Left forelimb (tissue), 1 donor: ENCODE measurements around the gene GRHL3.
"Not testable (repeated sequence)": the region's sequence is repeated elsewhere in the genome, so short reads cannot be mapped to it uniquely, and the experiment has no call there.

Experiments used
- DNase-seq: peaks from one replicate; pipeline ENCODE4 v3.0.0-alpha.2; 2018; ENCODE audit warnings: low spot score

Gene GRHL3

DNA sequence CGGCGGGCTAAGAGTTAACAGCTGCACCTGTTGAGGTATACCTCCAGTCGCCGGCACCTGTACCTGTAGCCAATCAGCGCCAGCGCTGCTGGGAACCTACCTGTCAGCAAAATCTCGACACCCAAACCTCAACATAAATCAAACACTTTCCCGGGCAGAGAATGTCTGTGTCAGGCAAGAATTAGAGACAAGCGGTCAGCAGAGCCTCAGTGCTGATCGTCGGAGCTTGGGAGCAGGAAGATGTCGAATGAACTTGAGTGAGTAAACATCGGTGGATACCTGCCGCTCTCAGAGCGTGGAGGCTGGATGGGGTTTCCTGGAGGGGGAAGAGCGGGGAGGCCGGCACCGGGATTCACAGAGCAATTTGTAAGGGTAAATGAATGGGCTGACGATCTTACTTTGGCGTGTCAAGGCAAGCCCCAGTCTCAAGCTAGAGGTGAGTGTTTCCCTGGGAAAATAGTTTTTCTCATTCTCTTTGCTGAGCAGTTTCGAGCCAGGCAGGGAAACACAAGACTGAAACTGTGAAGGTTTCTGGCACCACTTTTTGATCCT is at the start of gene GRHL3:
Gene GRHL3, plus strand, starts transcription at position 46 of the 552 bp plus-strand sequence. Its CDS starts 195 bp downstream, at position 241.
- no peak for DNase-seq

DNA sequence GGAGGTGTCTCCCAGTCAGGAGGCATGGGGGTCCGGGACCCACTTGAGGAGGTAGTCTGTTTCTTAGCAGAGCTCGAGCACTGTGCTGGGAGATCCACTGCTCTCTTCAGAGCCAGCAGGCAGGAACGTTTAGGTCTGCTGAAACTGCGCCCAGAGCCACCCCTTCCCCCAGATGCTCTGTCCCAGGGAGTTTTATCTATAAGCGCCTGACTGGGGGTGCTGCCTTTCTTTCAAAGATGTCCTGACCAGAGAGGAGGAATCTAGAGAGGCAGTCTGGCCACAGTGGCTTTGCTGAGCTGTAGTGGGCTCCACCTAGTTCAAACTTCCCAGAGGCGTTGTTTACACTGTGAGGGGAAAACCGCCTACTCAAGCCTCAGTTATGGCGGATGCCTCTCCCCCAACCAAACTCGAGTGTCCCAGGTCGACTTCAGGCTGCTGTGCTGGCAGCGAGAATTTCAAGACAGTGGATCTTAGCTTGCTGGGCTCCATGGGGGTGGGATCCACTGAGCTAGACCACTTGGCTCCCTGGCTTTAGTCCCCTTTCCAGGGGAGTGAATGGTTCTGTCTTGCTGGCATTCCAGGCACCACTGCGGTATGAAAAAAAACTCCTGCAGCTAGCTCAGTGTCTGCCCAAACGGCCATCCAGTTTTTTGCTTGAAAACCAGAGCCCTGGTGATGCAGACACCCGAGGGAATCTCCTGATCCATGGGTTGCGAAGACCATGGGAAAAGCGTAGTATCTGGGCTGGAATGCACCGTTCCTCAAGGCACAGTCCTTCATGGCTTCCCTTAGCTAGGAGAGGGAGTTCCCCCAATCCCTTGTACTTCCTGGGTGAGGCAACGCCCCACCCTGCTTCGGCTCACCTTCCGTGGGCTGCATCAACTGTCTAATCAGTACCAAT is 44.7 kb upstream of the GRHL3 start:
- not testable (repeated sequence) for DNase-seq

DNA sequence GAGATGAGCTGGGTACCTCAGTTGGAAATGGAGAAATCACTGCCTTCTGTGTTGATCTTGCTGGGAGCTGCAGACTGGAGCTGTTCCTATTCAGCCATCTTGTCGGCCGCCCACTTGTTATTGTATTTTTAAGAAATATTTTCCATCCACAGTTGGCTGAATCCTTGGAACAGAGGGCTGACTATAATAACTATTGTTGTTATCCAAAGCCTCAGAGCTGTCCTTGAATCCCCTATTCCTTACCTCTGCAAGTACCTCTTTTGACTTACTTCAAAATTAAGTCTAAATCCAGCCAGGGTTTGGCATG is 44.1 kb upstream of the GRHL3 start:
- no peak for DNase-seq

DNA sequence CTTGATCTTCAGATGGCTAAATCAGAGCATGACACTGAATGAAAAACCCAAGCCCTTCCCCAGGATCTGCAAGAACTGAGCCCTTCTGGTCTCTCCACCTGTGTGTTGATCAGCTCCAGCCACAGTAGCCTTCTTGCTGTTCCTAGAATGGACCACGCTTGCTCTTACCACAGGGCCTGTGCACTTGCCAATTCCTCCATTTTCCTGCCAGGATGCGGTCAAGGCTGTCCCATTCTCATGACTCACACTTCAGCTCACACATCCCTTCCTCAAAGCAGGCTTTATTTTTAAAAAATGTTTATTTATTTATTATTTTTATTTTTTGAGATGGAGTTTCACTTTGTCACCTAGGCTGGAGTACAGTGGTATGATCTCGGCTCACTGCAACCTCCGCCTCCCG is 43.6 kb upstream of the GRHL3 start:
- DNase-seq: no peak

DNA sequence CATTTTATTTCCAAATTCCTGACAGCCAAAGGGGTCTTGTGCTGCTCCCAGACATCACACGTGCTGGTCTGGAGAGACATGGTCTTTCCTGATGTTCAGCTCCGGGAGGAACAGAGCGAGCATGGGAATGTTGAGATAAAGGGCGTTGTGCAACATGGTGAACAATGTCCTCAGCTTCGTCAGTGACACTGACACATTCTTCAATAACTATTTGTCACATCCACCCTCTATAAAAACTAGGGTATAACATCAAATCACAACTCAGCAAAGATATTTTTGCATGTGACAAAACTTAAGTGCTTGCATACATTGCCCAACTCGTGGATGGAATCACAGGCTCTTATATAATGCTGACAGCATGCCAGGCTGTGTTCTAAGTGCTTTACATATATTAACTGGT is 42.4 kb upstream of the GRHL3 start:
- no peak for DNase-seq

DNA sequence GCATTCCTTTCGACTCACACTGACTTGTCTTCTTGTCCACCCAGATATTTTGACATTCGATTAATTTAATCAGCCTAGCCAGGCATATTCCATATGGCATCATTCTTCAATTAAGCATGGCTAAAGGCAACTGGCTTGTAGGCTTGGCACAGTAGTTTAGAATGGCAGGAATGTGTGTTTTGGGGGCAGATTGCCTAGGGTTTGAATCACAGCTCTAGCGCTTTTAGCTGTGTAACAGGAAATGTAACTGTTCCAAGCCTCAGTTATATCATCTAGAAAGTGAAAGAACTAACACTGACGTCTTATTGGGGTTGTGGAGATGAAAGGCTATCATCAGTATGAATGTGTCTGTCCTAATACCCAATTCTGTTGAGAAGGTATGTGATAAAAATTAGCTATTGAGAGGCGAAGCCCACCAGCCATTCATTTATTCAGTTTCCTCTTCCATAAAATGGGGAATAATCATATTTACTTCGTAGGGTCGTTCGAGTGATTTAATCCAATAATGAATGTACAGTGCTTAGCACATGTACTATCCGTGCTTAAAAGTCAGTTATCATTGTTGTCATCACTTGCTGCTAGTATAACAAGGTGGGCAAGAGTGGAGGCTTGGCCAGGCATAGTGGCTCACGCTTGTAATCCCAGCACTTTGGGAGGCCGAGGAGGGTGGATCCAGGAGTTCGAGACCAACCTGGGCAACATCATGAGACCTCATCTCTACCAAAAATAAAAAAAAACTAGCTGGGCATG is 41.6 kb upstream of the GRHL3 start:
- DNase-seq: no peak

DNA sequence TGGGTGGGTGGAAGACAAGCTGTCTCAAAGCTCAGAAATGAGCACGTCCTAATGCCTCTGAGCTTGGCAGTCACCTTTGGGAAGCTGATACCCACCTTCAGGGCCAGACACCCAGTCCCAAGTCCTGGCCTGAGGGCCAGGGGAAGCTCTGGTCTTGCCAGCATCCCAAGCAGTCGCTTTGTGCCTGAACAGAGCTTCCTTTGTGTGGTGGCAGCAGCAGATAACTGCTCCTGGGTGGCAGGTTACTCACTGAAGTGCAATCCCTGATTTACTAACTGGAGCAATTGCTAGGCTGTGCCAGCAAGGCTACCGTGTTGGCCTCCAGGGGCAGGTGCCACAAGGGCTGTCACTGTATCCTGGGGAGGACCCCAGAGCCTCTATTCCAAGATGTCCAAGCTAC is 40.4 kb upstream of the GRHL3 start:
- DNase-seq: no peak

DNA sequence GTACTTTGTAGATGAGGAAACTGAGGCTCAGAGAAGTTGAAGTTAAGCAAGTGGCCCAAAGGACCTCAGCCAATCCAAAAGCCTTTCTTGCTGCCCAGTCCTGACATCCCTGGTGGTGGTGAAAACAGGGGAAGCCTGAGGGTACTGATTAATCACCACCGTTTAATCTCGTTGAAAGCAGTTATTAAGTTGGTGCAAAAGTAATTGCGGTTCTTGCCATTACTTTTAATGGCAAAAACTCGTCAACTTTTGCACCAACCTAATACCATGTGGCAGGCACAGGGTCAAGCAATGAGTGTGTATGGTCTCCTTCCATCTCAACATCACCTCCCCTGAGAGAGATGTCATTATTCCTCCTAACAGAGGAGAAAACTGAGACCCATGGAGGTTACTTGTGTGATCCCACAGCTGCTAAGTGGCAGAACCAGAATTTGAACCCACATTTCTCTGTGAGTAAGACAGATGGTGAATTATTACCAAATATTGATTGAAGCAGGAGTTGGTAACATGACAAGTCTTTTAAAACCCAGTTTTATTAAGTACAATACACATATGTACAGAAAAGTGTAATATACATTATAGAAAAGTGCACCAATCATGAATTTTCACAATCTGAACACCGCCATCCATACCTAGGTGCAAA is 39.4 kb upstream of the GRHL3 start:
- no peak for DNase-seq

DNA sequence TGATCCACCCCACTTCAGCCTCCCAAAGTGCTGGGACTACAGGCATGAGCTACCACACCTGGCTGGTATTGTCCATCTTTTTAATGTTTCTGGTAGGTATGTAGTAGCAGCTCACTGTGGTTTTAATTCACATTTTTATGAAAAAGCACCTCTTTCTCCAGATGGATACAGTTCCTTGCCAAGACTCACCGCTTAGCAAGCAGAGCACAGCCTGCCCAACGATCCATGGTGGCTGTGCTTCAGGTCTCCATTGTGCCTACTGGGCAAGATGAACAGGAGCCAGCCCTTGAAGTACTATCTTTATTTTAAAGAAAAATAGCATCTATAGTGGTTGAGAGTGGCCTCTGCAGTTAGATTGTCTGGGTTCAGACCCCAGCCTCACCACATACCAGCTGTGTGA is 37.6 kb upstream of the GRHL3 start:
- DNase-seq: no peak

DNA sequence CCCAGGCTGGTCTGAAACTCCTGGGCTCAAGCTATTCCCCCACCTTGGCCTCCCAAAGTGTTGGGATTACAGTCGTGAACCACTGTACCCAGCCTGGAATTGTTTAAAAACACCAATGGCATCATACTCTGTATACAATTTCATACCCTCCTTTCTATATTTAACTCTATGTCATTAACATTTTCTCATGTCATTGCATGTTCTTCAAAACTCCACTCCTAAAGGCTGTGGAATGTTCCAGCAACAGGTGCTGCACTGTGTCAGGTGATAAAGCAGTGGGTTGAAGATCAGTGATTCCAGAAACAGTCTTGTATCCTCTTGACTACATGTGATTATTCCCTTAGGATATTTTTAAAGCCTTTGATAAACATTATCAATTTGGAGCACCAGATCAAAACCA is 36.7 kb upstream of the GRHL3 start:
- DNase-seq: no peak

DNA sequence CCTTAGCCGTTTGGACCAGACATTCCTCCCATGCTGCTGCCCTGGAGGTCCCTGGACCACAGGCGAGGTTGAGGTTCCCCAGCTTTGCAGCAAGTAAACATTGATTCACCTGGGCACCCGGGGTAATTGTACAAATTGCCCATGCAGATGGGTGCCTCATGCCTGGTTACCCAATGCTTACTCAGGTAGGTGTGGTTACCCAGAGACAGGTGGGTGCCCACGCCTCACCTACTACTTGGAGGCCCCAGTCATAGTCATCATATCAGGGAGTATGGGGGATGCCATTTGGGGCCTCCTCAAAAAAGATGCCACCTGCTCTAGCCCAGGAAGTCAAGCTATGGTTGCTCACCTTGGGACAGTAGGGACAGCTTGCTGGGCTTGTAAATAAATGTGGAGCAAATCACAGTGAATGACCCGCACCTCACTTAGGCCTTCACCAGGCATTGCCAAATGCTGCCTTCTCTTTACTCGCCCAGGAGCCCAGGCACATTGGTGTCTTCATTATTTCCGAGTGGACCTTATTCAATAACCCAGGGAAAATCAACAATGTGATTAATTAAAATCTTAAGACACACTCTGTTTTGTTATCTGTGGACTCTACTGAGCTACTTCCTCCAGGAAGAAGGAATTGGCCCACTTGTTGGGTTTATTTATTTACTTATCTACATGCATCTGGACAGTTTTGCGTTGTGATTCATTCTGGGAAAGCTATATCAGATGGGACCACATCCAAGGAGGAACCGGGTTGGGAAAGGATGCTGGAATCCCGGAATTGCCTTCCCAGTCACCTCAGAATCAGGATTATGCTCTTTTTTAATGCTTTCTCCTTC is 35.6 kb upstream of the GRHL3 start:
- no peak for DNase-seq

DNA sequence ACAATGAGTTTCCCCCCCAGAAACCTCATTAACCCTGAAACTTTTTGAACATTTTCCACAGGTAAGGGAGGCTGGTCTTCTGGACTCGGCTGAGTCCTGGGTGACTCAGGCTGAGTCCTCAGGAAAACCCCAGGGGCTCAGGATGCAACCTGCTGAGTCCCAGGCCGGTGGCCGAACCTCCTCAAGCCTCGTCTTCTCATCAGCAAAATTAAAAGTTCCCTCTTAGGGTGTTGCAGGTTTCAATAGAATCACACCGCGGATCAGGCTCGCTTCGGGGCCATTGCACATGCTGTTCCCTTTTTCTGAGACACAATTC is 35.0 kb upstream of the GRHL3 start:
- no peak for DNase-seq

DNA sequence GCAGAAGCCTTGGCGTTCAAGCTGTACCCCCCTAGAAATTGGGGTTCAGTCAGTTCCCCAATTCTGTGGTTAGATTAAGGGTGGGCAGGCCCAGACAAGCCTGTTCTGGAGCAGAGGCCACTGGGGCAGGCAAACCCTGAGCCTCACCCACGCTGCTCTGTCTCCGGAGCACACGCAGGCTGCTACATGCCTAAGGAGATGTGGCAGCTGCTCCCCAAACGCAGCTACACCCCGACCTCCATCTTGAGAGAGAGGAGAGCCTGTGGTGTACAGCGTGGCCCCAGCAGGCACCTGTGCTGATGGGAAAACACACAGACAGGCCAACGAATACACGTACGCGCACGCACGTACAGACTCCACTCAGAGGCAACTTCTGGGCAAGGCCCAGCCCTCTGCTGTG is 33.9 kb upstream of the GRHL3 start:
- no peak for DNase-seq

DNA sequence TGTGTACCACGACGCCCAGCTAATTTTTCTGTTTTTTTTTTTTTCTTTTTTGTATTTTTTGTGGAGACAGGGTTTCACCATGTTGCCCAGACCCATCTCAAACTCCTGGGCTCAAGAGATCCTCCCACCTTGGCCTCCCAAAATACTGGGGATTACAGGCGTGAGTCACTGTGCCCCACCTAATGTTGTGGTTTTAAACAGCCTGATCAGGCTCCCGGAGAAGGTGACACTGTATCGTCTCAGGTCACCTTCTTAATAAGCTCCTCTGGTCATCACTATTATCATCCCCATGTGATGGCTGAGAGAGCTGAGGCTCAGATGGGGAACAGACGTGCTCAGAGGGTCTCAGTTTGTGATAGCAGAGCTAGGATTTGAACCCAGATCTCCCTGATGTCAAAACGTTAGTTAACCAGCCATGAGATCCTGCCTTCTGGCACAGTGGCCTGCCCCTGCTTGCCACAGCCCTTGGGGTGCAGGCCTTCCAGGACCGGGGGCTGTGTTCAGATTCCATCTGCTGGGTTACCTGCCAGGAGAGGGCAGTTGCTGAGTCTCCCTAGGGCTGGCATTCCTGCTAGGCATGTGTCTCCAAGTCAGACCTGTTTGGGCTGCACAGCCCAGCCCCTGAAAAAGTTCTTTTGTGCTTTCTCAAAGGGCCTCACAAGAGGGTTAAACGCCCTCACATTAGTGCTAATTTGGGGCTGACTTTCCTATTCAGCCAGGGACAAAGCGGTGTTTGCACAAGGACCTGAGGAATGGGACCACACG is 32.7 kb upstream of the GRHL3 start:
- DNase-seq: no peak

DNA sequence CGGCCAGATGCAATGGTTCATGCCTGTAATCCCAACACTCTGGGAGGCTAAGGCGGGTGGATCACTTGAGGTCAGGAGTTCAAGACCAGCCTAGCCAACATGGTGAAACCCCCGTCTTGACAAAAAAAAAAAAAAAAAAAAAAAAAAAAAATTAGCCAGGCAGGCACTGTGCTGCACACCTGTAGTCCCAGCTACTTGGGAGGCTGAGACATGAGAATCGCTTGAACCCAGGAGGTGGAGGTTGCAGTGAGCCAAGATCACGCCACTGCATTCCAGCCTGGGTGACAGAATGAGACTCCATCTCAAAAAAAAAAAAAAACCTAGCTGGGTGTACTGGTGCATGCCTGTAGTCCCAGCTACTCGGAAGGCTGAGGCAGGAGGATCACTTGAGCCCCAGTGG is 31.4 kb upstream of the GRHL3 start:
- DNase-seq: not testable (repeated sequence)

DNA sequence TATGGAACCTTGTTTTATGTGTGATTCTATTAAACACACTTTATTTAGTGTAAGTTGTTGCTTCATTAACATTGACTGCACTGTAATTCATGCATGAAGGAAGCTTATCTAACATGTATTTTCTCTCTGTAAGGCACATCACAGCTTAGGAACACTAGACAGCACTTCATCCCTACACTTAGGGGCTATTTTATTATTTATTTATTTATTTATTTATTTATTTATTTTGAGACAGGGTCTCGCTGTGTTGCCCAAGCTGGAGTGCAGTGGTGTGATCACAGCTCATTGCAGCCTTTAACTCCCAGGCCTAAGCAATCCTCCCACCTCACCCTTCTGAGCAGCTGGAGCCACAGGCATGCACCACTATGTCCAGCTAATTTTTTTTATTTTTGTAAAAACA is 30.7 kb upstream of the GRHL3 start:
- no peak for DNase-seq

DNA sequence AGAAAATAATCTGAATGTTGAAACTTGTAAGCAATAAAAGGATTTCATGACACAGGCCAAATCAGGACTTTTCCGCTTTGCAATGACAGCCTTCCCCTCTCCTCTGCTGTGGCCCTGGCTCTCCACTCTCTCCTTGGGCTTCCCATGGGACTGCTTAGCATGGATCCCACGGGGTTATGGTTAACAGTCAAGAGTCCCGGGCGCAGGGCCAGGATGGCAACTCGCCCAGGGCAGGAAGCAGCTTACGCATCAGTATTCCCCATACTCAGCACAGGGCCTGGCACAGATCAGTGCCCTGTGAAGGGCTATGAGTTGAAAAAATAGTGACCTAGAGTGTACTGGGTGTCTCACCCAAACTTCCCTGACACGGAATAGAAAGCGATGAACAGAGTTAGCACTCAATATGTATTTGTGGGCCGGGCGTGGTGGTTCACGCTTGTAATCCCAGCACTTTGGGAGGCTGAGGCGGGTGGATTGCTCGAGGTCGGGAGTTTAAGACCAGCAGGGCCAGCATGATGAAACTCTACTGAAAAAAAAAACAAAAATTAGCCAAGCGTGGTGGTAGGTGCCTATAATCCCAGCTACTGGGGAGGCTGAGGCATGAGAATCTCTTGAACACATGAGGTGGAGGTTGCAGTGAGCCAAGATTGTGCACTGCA is 29.1 kb upstream of the GRHL3 start:
- DNase-seq: no peak

DNA sequence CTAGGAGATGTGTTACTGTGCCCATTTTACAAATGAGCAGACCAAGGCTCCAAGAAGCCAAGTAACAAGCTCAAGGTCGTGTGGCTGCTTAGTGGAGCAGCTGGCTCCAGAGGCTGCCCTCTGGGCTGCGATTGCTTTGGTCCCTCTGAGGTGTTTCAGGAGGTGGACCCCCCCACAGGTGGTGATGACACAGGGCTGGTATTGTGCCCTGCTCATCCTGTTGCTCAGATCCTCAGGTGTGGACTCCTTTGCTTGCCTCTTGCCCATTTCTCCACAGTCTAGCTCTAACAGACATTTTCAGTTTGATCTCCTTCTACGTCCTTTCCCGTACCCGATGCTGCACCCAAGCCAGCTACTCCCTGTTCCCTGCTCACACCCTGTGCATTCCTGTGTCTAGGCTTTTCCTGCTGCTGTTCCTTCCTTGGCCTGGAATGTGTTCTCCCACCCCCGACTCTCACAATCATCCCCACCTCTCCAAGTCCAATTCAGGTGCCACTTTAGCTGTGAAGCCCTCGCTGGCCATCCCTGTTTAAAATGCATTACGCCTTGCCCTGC is 28.1 kb upstream of the GRHL3 start:
- no peak for DNase-seq

DNA sequence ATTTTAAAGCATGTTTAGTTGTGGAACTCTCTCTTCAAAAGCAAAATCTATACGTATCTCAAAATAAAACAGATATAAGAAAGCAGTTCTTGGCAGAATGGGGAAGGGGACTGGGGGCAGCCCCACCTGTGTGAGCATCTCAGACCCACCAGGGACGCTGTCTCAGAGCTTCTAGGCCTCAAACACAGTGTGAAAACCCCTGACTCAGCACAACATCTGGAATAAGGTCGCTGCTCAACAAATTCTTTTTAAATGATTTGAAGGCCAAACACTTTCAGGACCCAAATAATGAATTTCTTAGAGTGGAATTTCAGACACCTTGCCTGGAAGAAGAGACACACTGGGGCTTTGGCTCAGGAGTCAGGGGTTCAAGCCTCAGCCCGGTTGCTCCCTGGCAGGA is 27.1 kb upstream of the GRHL3 start:
- no peak for DNase-seq

DNA sequence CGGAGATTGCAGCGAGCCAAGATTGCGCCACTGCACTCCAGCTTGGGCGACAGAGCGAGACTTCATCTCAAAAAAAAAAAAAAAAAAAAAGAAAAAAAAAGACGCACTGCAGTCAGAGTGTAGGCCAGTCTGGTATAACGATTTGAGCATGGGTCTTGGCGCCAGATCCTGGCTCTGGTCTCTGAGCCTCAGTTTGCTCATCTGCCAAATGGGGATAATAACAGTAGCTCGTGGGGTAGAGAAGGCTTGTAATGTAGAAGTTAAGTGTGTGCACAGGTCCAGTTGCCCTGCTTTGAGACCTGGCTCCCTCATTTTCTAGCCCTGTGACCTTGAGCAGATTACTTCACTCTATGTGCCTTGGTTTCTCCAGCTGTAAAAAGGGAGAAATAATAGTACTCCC is 26.3 kb upstream of the GRHL3 start:
- DNase-seq: no peak
